Mucosa of descending colon (tissue), 3 donors: ENCODE measurements around the gene RNASE7. TPM values are rescaled to one million over a fixed set of nuclear protein-coding genes. Genes with fewer than 3 reads are reported as not detected.
A peak's percentile ranks its signal among the peaks of the same experiment; 100 is the strongest.
"Not testable (repeated sequence)": the region's sequence is repeated elsewhere in the genome, so short reads cannot be mapped to it uniquely, and the experiment has no call there.

Experiments used
- ATAC-seq: fragments of 200-7000 bp; cut with Tn5 transposase; one replicate; pipeline ENCODE4 v1.9.1; 2020; ENCODE audit warnings: mild to moderate bottlenecking, moderate library complexity
- DNase-seq, 3 donors: peaks; one replicate each; pipeline ENCODE4 v3.0.0-alpha.2; 2020
- H3K36me3 ChIP-seq: fragments of 200-600 bp; one replicate; pipeline ENCODE4 v1.8.0; 2021; ENCODE audit warnings: low read depth, mild to moderate bottlenecking
- H3K4me1 ChIP-seq: fragments of 200-600 bp; one replicate; pipeline ENCODE4 v1.8.0; 2021; ENCODE audit warnings: low read depth, mild to moderate bottlenecking
- H3K4me3 ChIP-seq: fragments of 200-600 bp; one replicate; pipeline ENCODE4 v1.8.0; 2021; ENCODE audit warnings: mild to moderate bottlenecking
- H3K9me3 ChIP-seq: fragments of 200-600 bp; one replicate; pipeline ENCODE4 v1.8.0; 2021; ENCODE audit warnings: mild to moderate bottlenecking
- CTCF ChIP-seq: fragments of 200-600 bp; IDR thresholded peaks from one replicate; pipeline ENCODE4 v1.8.0; 2022; ENCODE audit warnings: antibody characterized with exemption, mild to moderate bottlenecking
- intact Hi-C, 2 donors: fragments of 100-400 bp; cut with DNase I in 1 of 2; cut with micrococcal nuclease in 1 of 2; formaldehyde crosslinking; loops; one replicate each; pipeline versions ENCODE4 v1.11.0 to v1.11.1; 2022; cut with DNase I, micrococcal nuclease
- total RNA-seq, 3 donors: library from RNA; stranded (reverse); fragmentation: NEBNext Ultra II Directional in 2 of 3; extraction: Animal tissue kit (Norgen Biotek cat#: 25700) in 2 of 3; gene quantifications; one replicate each; pipeline versions ENCODE4 v1.2.1 to v1.2.4, GENCODE V29; 2021 to 2023
- donor health status: DM: no; HTN: no; CAD: no; lungs with moderate emphysema.
- donor health status: DM: no; HTN: no; CAD: no.
- donor health status: DM: no; HTN: yes; CAD: no.

RNASE7 gene
- total RNA-seq, 3 donors from 2014 or later = 0.19 to 0.32 TPM; not detected in 1

- no peak for TF ChIP-seq CTCF
- intact Hi-C loops = no loop called here
- ATAC-seq = no peak
- H3K4me3 ChIP-seq = no peak overlapping the region
- no peaks in the 10 kb centered on the region for H3K36me3 ChIP-seq
- peaks cover 20% of the 10 kb centered on the region for H3K4me1 ChIP-seq
- H3K9me3 ChIP-seq = no peaks in the 10 kb centered on the region
- no peak for DNase-seq
Observed at GRCh38 chr14:21036751-21037150, 5.4 kb upstream of the RNASE7 start.

- DNase-seq = no peak
- H3K36me3 ChIP-seq = no peaks in the 10 kb centered on the region
- no peak for ATAC-seq
- intact Hi-C loops = no loop called here
- H3K4me1 ChIP-seq = peaks cover 20% of the 10 kb centered on the region
- no peaks in the 10 kb centered on the region for H3K9me3 ChIP-seq
- no peak for TF ChIP-seq CTCF
- no peak overlapping the region for H3K4me3 ChIP-seq
Observed at GRCh38 chr14:21037156-21037555, 5.0 kb upstream of the RNASE7 start.

- H3K4me3 ChIP-seq = no peak overlapping the region
- peak; percentile 83 to 86 (median 85) for DNase-seq
- intact Hi-C loops = no loop called here
Observed at GRCh38 chr14:21038441-21039422, 3.4 kb upstream of the RNASE7 start.

GRCh38 chr14:21039585-21040369 lies 2.4 kb upstream of the RNASE7 start:
- ATAC-seq (peak; percentile 58), DNase-seq (peak in 1 of 3 donors; percentile 67)
- Histone ChIP-seq H3K4me3 (no peak overlapping the region), H3K4me1 (peaks cover 35% of the 10 kb centered on the region), H3K9me3 (no peaks in the 10 kb centered on the region), H3K36me3 (no peaks in the 10 kb centered on the region)
- no peak for TF ChIP-seq CTCF
- intact Hi-C loops = no loop called here

More at GRCh38 chr14:21038441-21039422, 3.4 kb upstream of the RNASE7 start:
- Histone ChIP-seq H3K9me3 (no peaks in the 10 kb centered on the region), H3K4me1 (peaks cover 29% of the 10 kb centered on the region), H3K36me3 (no peaks in the 10 kb centered on the region)
- no peak for TF ChIP-seq CTCF
- peak; percentile 93 for ATAC-seq

- no peaks in the 10 kb centered on the region for H3K36me3 ChIP-seq
- intact Hi-C loops = no loop called here
- DNase-seq (no peak), ATAC-seq (no peak)
- no peak for TF ChIP-seq CTCF
- peaks cover 35% of the 10 kb centered on the region for H3K4me1 ChIP-seq
- no peaks in the 10 kb centered on the region for H3K9me3 ChIP-seq
- H3K4me3 ChIP-seq = no peak overlapping the region
Observed at GRCh38 chr14:21040370-21040925, 1.7 kb upstream of the RNASE7 start.

GRCh38 chr14:21040941-21041340 lies 1.2 kb upstream of the RNASE7 start:
- intact Hi-C loops, ATAC-seq, H3K9me3 ChIP-seq, H3K4me3 ChIP-seq, H3K36me3 ChIP-seq, DNase-seq: not testable (repeated sequence)
- peaks cover 35% of the 10 kb centered on the region for H3K4me1 ChIP-seq
